ENCODE results near the gene CCDC6. TPM values are rescaled to one million over a fixed set of nuclear protein-coding genes. Genes with fewer than 3 reads are reported as not detected.

Gene CCDC6
- total and polyA plus RNA-seq, 2 experiments from 2014 or later = 22.3 to 49.8 TPM

GRCh38 chr10:59892697-59893096 lies 13.7 kb downstream of the CCDC6 start:
- no peak overlapping the region for H2AFZ ChIP-seq
- no peaks in the 10 kb centered on the region for H3K27me3 ChIP-seq
- no peaks in the 10 kb centered on the region for H3K36me3 ChIP-seq (replicated peaks; ENCODE audit: insufficient read depth, low read depth)
- H3K79me2 ChIP-seq = peaks cover 100% of the 10 kb centered on the region
- no peak overlapping the region for H3K4me2 ChIP-seq
- no peaks in the 10 kb centered on the region for H3K9me2 ChIP-seq (replicated peaks; ENCODE audit: insufficient read depth)
- WGBS (ENCODE audit: low lambda C conversion rate, missing lambda C conversion rate) = 96% methylated on average over 3 of the region's 3 CpGs
- no peak for TF ChIP-seq EZH2 (IDR thresholded peaks at IDR 0.05; ENCODE audit: borderline replicate concordance)
- no peak overlapping the region for H3K4me3 ChIP-seq
- H3K9me3 ChIP-seq (ENCODE audit: low read depth) = no peaks in the 10 kb centered on the region
- H3K27ac ChIP-seq = no peak overlapping the region
- peaks cover 82% of the 10 kb centered on the region for H4K20me1 ChIP-seq (ENCODE audit: insufficient read depth, poor library complexity, severe bottlenecking)
- H3K4me1 ChIP-seq (ENCODE audit: insufficient read depth) = peaks cover 40% of the 10 kb centered on the region
- DNase-seq (ENCODE audit: low spot score) = no peak

GRCh38 chr10:59891936-59892335 lies 14.4 kb downstream of the CCDC6 start:
- no peak for TF ChIP-seq EZH2 (IDR thresholded peaks at IDR 0.05; ENCODE audit: borderline replicate concordance)
- no peak for TF ChIP-seq CTCF (IDR thresholded peaks at IDR 0.05; ENCODE audit: poor library complexity)
- TF ChIP-seq EZH2phosphoT487 (IDR thresholded peaks at IDR 0.05; ENCODE audit: low read depth, severe bottlenecking, unreplicated experiment) = no peak
- Histone ChIP-seq H3K9me3 (ENCODE audit: low read depth) (no peaks in the 10 kb centered on the region), H2AFZ (no peak overlapping the region), H4K20me1 (ENCODE audit: insufficient read depth, poor library complexity, severe bottlenecking) (peaks cover 84% of the 10 kb centered on the region), H3K27ac (no peak overlapping the region), H3K4me3 (no peak overlapping the region), H3K36me3 (replicated peaks; ENCODE audit: insufficient read depth, low read depth) (no peaks in the 10 kb centered on the region), H3K4me2 (no peak overlapping the region), H3K27me3 (no peaks in the 10 kb centered on the region), H3K4me1 (ENCODE audit: insufficient read depth) (peaks cover 41% of the 10 kb centered on the region), H3K79me2 (peaks cover 100% of the 10 kb centered on the region), H3K9me2 (replicated peaks; ENCODE audit: insufficient read depth) (no peaks in the 10 kb centered on the region)
- no peak for DNase-seq (ENCODE audit: low spot score)
- 90% methylated on average over 4 of the region's 4 CpGs for WGBS (ENCODE audit: low lambda C conversion rate, missing lambda C conversion rate)

GRCh38 chr10:59891349-59891748 lies 15.0 kb downstream of the CCDC6 start:
- Histone ChIP-seq H3K27me3 (no peaks in the 10 kb centered on the region), H3K9me3 (ENCODE audit: low read depth) (no peaks in the 10 kb centered on the region), H3K4me3 (no peak overlapping the region), H3K36me3 (replicated peaks; ENCODE audit: insufficient read depth, low read depth) (no peaks in the 10 kb centered on the region), H2AFZ (no peak overlapping the region), H3K4me2 (no peak overlapping the region), H3K9me2 (replicated peaks; ENCODE audit: insufficient read depth) (no peaks in the 10 kb centered on the region), H4K20me1 (ENCODE audit: insufficient read depth, poor library complexity, severe bottlenecking) (peaks cover 84% of the 10 kb centered on the region), H3K27ac (no peak overlapping the region), H3K4me1 (ENCODE audit: insufficient read depth) (peaks cover 45% of the 10 kb centered on the region), H3K79me2 (peaks cover 100% of the 10 kb centered on the region)
- no peak for DNase-seq (ENCODE audit: low spot score)
- TF ChIP-seq EZH2 (IDR thresholded peaks at IDR 0.05; ENCODE audit: borderline replicate concordance) (no peak), CTCF (IDR thresholded peaks at IDR 0.05; ENCODE audit: poor library complexity) (no peak), EZH2phosphoT487 (IDR thresholded peaks at IDR 0.05; ENCODE audit: low read depth, severe bottlenecking, unreplicated experiment) (no peak)
- WGBS (ENCODE audit: low lambda C conversion rate, missing lambda C conversion rate) = 92% methylated on average over 3 of the region's 3 CpGs

- Histone ChIP-seq H3K4me3 (no peak overlapping the region), H3K9me3 (ENCODE audit: low read depth) (no peaks in the 10 kb centered on the region), H3K36me3 (replicated peaks; ENCODE audit: insufficient read depth, low read depth) (no peaks in the 10 kb centered on the region), H3K27ac (no peak overlapping the region), H3K27me3 (no peaks in the 10 kb centered on the region), H3K4me1 (ENCODE audit: insufficient read depth) (peaks cover 26% of the 10 kb centered on the region), H3K79me2 (peaks cover 99% of the 10 kb centered on the region), H3K4me2 (no peak overlapping the region), H2AFZ (no peak overlapping the region), H4K20me1 (ENCODE audit: insufficient read depth, poor library complexity, severe bottlenecking) (peaks cover 64% of the 10 kb centered on the region), H3K9me2 (replicated peaks; ENCODE audit: insufficient read depth) (no peaks in the 10 kb centered on the region)
- WGBS (ENCODE audit: low lambda C conversion rate, missing lambda C conversion rate) = 83% methylated on average over 4 of the region's 4 CpGs
- DNase-seq (ENCODE audit: low spot score) = no peak
- no peak for TF ChIP-seq EZH2phosphoT487 (IDR thresholded peaks at IDR 0.05; ENCODE audit: low read depth, severe bottlenecking, unreplicated experiment)
- no peak for TF ChIP-seq EZH2 (IDR thresholded peaks at IDR 0.05; ENCODE audit: borderline replicate concordance)
- TF ChIP-seq CTCF (IDR thresholded peaks at IDR 0.05; ENCODE audit: poor library complexity) = no peak
Measured at GRCh38 chr10:59888781-59889435, 17.4 kb downstream of the CCDC6 start.
